ENCODE measurements around the gene ANO2.

Gene ANO2

GRCh38 chr12:5615760-5616159, 329.3 kb downstream of the ANO2 start:
- no peaks in the 10 kb centered on the region for H3K27me3 ChIP-seq (ENCODE audit: insufficient read depth, low read depth)
- no peaks in the 10 kb centered on the region for H3K4me1 ChIP-seq (ENCODE audit: low read depth, poor library complexity, severe bottlenecking)
- no peaks in the 10 kb centered on the region for H3K36me3 ChIP-seq (ENCODE audit: insufficient read depth)
- H3K4me2 ChIP-seq = no peak overlapping the region
- no peaks in the 10 kb centered on the region for H3K79me2 ChIP-seq (ENCODE audit: insufficient read depth, low read depth)
- H3K9ac ChIP-seq = no peak overlapping the region
- H3K4me3 ChIP-seq (IDR thresholded peaks at IDR 0.05; ENCODE audit: insufficient read depth, low read depth, low read length) = no peak overlapping the region
- H3K27ac ChIP-seq = no peak overlapping the region
- no peak for TF ChIP-seq CTCF (conservative IDR thresholded peaks at IDR 0.05; ENCODE audit: low read depth, low read length)
- H4K20me1 ChIP-seq (ENCODE audit: insufficient read depth) = no peaks in the 10 kb centered on the region
- H2AFZ ChIP-seq (ENCODE audit: low read depth) = no peak overlapping the region

DNA sequence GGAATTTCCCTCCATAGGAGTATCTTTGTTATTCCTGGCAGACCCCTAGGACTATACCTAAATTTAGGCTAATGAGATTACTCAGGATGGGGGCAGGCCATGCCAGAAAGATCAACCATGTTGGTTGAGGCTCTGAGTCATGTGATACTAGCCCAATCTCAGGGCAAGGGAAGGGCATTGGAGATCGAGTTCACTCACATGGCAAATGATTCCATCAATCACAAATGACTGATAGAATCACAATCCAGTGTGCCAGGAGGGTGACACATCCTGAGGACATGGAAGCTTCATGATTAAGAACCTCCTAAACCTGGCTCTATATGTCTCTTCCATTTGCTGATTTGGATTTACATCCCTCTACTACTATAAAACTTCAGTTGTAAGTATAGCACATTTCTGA, 330.8 kb downstream of the ANO2 start:
- no peaks in the 10 kb centered on the region for H3K79me2 ChIP-seq (ENCODE audit: insufficient read depth, low read depth)
- H4K20me1 ChIP-seq (ENCODE audit: insufficient read depth) = no peaks in the 10 kb centered on the region
- no peak overlapping the region for H2AFZ ChIP-seq (ENCODE audit: low read depth)
- no peaks in the 10 kb centered on the region for H3K27me3 ChIP-seq (ENCODE audit: insufficient read depth, low read depth)
- no peaks in the 10 kb centered on the region for H3K36me3 ChIP-seq (ENCODE audit: insufficient read depth)
- no peak overlapping the region for H3K4me3 ChIP-seq (IDR thresholded peaks at IDR 0.05; ENCODE audit: insufficient read depth, low read depth, low read length)
- H3K27ac ChIP-seq = no peak overlapping the region
- H3K4me1 ChIP-seq (ENCODE audit: low read depth, poor library complexity, severe bottlenecking) = no peaks in the 10 kb centered on the region
- H3K4me2 ChIP-seq = no peak overlapping the region
- H3K9ac ChIP-seq = no peak overlapping the region
- TF ChIP-seq CTCF (conservative IDR thresholded peaks at IDR 0.05; ENCODE audit: low read depth, low read length) = no peak

DNA sequence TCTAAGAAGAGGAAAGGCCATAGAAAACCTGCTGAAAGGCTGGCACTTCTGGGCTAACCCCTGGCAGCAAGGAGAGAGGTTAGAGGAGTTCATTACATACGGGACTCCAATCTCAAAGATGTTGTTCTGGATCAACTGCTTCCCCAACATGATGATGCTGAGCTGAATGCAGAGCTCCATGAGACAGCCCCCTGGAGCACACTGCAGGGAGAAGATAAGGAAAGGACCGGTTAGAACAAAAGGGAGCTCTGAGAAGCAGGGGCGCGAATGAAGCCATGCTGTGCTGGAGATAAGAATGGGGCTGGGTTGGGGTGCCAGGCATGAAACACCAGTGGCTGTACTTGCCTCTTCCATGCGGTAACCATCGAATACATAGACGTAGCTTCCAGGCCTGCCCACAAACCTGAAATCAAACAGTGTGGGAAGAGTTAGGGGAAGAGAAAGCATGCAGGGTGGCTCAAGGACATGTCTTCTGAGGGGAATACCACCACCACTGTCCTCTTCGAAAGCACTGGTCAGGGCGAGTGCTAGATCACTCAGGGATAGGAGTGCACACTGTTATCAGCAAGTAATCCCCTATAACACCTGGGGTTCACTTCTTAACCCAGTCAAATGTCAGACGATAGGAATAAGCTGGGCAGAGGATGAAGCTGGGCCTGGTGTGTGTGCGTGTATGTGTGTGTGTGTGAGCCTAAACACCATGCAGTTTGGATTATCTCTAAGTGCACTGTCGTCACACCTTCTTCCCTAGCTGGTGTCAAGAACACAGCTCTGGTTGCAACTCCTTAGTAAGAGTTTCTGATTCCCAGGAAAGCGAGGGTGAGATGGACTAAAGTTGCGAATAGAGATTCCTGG, 332.3 kb downstream of the ANO2 start:
- Histone ChIP-seq H2AFZ (ENCODE audit: low read depth) (no peak overlapping the region), H3K27ac (no peak overlapping the region), H4K20me1 (ENCODE audit: insufficient read depth) (no peaks in the 10 kb centered on the region), H3K4me2 (no peak overlapping the region), H3K36me3 (ENCODE audit: insufficient read depth) (no peaks in the 10 kb centered on the region), H3K9ac (no peak overlapping the region), H3K79me2 (ENCODE audit: insufficient read depth, low read depth) (no peaks in the 10 kb centered on the region), H3K4me1 (ENCODE audit: low read depth, poor library complexity, severe bottlenecking) (no peaks in the 10 kb centered on the region), H3K4me3 (IDR thresholded peaks at IDR 0.05; ENCODE audit: insufficient read depth, low read depth, low read length) (no peak overlapping the region), H3K27me3 (ENCODE audit: insufficient read depth, low read depth) (no peaks in the 10 kb centered on the region)
- no peak for TF ChIP-seq CTCF (conservative IDR thresholded peaks at IDR 0.05; ENCODE audit: low read depth, low read length)

DNA sequence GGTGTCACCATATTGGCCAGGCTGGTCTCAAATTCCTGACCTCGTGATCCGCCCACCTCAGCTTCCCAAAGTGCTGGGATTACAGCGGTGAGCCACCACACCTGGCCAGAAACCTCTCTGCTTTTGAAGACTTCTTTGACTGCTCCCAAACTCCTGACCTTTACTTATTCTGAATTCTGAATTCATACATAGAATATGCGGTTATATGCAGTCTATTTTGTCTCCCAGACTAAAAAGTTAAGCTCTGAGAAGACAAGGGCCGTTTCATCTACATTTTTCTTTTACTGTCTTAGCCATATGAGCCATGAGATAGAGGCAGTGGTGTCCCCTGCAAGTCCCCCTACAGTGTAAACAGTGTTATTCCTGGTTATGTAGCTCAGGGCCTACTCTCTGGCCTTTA, 333.9 kb downstream of the ANO2 start:
- no peaks in the 10 kb centered on the region for H3K79me2 ChIP-seq (ENCODE audit: insufficient read depth, low read depth)
- H3K4me2 ChIP-seq = no peak overlapping the region
- H3K4me1 ChIP-seq (ENCODE audit: low read depth, poor library complexity, severe bottlenecking) = no peaks in the 10 kb centered on the region
- no peaks in the 10 kb centered on the region for H3K36me3 ChIP-seq (ENCODE audit: insufficient read depth)
- H3K27me3 ChIP-seq (ENCODE audit: insufficient read depth, low read depth) = no peaks in the 10 kb centered on the region
- H2AFZ ChIP-seq (ENCODE audit: low read depth) = no peak overlapping the region
- H4K20me1 ChIP-seq (ENCODE audit: insufficient read depth) = no peaks in the 10 kb centered on the region
- no peak for TF ChIP-seq CTCF (conservative IDR thresholded peaks at IDR 0.05; ENCODE audit: low read depth, low read length)
- no peak overlapping the region for H3K4me3 ChIP-seq (IDR thresholded peaks at IDR 0.05; ENCODE audit: insufficient read depth, low read depth, low read length)
- no peak overlapping the region for H3K9ac ChIP-seq
- H3K27ac ChIP-seq = no peak overlapping the region
